Psoas muscle (tissue), 8 donors: Measurements from ENCODE around the gene ZFP2. TPM values are rescaled to one million over a fixed set of nuclear protein-coding genes. Genes with fewer than 3 reads are reported as not detected.
A peak's percentile ranks its signal among the peaks of the same experiment; 100 is the strongest.

Experiments used
- ATAC-seq, 4 donors: fragments of 200-7000 bp; cut with Tn5 transposase; one replicate each; pipeline ENCODE4 v1.9.1; 2020; ENCODE audit warnings: moderate library complexity in 3 of 4, mild to moderate bottlenecking in 2 of 4
- DNase-seq, 2 donors: peaks; one replicate each; pipeline ENCODE4 v3.0.0-alpha.2; 2020
- H3K27ac ChIP-seq: fragments of 200-600 bp; one replicate; pipeline ENCODE4 v1.8.0; 2022
- H3K27me3 ChIP-seq, 3 donors: fragments of 200-600 bp in 1 of 3; one replicate each; pipeline versions ENCODE4 v1.6.1 to v1.8.0; 2013 to 2022; ENCODE audit warnings: low read length in 2 of 3, mild to moderate bottlenecking in 2 of 3, moderate library complexity in 1 of 3; ENCODE audit not compliant: insufficient read depth in 3 of 3
- H3K36me3 ChIP-seq, 2 donors: fragments of 200-600 bp in 1 of 2; one replicate each; pipeline versions ENCODE4 v1.6.1 to v1.8.0; 2013 to 2022; ENCODE audit warnings: low read depth in 1 of 2, mild to moderate bottlenecking in 1 of 2, moderate library complexity in 1 of 2; ENCODE audit not compliant: insufficient read depth in 1 of 2
- H3K4me1 ChIP-seq: fragments of 200-600 bp; one replicate; pipeline ENCODE4 v1.8.0; 2022
- H3K4me3 ChIP-seq: fragments of 200-600 bp; one replicate; pipeline ENCODE4 v1.8.0; 2022; ENCODE audit warnings: mild to moderate bottlenecking
- H3K9me3 ChIP-seq: fragments of 200-600 bp; one replicate; pipeline ENCODE4 v1.8.0; 2022
- WGBS, 3 donors: extraction: QIAGEN DNeasy Blood & Tissue Kit; methylation state at CpG; one replicate each; pipeline versions ENCODE4 v1.1.6 to v1.1.7; 2013; 5-methylcytosine and 5-hydroxymethylcytosine counted together
- intact Hi-C, 2 donors: fragments of 100-400 bp; cut with DNase I; formaldehyde crosslinking; loops; one replicate each; pipeline versions ENCODE4 v1.11.0 to v1.14.2; 2022
- polyA plus RNA-seq, 3 donors: library from polyadenylated mRNA; stranded (reverse); fragments of 200-250 nt; gene quantifications; one replicate each; pipeline ENCODE4 v1.2.3, GENCODE V29; 2013
- total RNA-seq, 4 donors: library from RNA; stranded (reverse); fragmentation: NEBNext Ultra II Directional in 2 of 4; extraction: Animal tissue kit (Norgen Biotek cat#: 25700) in 2 of 4; gene quantifications; one replicate each; pipeline versions ENCODE4 v1.2.1 to v1.2.4, GENCODE V29; 2021 to 2023
- TF ChIP-seq, protein P1 (sequence below): fragments of 200-600 bp; IDR thresholded peaks from one replicate; pipeline ENCODE4 v1.8.0; 2022; ENCODE audit warnings: antibody characterized with exemption
- donor health status: healthy with polysubstance abuse.
- donor health status: DM: no; HTN: no; CAD: no; lungs with moderate emphysema.
- donor health status: Bipolar disorder and iron deficiency.
- donor health status: healthy.
- donor health status: DM: yes; HTN: yes; CAD: no.
- donor health status: DM: no; HTN: no; CAD: no.
- donor health status: DM: no; HTN: no; CAD: no.
- donor health status: DM: yes; HTN: yes; CAD: no.

Gene ZFP2
- total and polyA plus RNA-seq, 7 donors: 0.48 to 4.4 (median 1.2) TPM

- ATAC-seq (peak in 2 of 4 donors; percentile 45 to 65), DNase-seq (no peak)
- peaks cover 5% of the 10 kb centered on the region for H3K9me3 ChIP-seq
- H3K4me3 ChIP-seq: no peak overlapping the region
- no peak overlapping the region for H3K27ac ChIP-seq
- intact Hi-C loops: no loop called here
- no peaks in the 10 kb centered on the region for H3K4me1 ChIP-seq
- TF ChIP-seq, protein P1, sequence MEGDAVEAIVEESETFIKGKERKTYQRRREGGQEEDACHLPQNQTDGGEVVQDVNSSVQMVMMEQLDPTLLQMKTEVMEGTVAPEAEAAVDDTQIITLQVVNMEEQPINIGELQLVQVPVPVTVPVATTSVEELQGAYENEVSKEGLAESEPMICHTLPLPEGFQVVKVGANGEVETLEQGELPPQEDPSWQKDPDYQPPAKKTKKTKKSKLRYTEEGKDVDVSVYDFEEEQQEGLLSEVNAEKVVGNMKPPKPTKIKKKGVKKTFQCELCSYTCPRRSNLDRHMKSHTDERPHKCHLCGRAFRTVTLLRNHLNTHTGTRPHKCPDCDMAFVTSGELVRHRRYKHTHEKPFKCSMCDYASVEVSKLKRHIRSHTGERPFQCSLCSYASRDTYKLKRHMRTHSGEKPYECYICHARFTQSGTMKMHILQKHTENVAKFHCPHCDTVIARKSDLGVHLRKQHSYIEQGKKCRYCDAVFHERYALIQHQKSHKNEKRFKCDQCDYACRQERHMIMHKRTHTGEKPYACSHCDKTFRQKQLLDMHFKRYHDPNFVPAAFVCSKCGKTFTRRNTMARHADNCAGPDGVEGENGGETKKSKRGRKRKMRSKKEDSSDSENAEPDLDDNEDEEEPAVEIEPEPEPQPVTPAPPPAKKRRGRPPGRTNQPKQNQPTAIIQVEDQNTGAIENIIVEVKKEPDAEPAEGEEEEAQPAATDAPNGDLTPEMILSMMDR: no peak
- peaks cover 0 to 15% of the 10 kb centered on the region in 2 donors for H3K36me3 ChIP-seq
- WGBS, 3 donors: 62 to 98% (median 82%) methylated on average over 3 of the region's 3 CpGs
- no peaks in the 10 kb centered on the region for H3K27me3 ChIP-seq
Observed at GRCh38 chr5:178902849-178903248, 7.1 kb downstream of the ZFP2 start.

- H3K9me3 ChIP-seq: peaks cover 89% of the 10 kb centered on the region
- TF ChIP-seq, protein P1: no peak
- no peak overlapping the region for H3K27ac ChIP-seq
- peaks cover 7 to 11% of the 10 kb centered on the region in 2 donors for H3K36me3 ChIP-seq
- H3K4me3 ChIP-seq: no peak overlapping the region
- intact Hi-C loops: no loop called here
- DNase-seq: no peak
- H3K4me1 ChIP-seq: no peaks in the 10 kb centered on the region
- no peak for ATAC-seq
- H3K27me3 ChIP-seq: no peaks in the 10 kb centered on the region
- WGBS, 3 donors: 94 to 98% (median 97%) methylated on average over 11 of the region's 11 CpGs
Observed at GRCh38 chr5:178931846-178932760, 36.4 kb downstream of the ZFP2 start.

DNA sequence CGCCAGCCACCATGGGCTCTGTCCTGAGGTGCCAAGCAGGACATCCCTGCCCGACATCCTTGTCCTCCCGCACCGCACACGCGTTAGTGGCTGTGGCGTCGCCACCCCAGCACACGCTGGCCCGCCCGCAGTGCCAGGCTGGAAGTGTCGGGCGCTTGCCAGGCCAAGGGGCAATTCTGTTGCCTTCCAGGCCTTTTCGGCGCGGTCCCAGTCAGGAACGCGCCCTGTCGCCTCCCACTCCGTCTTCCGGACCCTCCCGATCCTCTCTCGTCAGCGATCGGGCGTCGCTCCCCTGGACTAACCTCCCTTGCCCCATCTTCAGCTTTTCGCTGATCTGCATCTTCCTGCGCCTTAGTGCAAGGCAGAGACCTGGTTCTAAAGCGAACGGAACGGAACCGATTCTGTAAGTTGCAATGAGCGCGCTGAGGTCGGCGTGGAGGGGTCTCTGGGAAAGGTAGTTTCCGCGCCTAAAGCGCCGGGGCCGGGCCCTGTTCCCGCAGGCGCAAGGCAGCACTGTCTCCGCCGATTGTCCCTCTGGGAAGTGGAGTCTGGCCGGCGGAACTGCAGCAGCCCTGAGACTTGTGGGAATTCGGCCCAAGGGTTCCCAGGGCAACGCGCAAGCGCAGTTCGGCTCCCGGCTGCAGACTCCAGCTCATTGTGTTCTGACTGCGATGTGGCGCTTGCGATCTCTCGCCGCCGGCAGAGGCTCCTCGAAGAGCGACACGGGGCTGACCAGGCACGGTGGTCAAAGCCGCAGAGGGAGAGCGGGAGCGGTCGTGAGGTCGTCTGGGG is 45.1 kb downstream of the ZFP2 start, which contains the start of gene ZNF454:
TSS of gene ZNF454 (plus strand) at position 630 of the 792 bp plus-strand sequence. CDS start 1,594 bp downstream, outside the sequence.
- Histone ChIP-seq H3K4me3 (peak within 1 kb of the TSS; percentile 71), H3K36me3 (no peaks in the 10 kb centered on the region), H3K9me3 (peaks cover 49% of the 10 kb centered on the region), H3K27me3 (peaks cover 0 to 7% (median 3%) of the 10 kb centered on the region in 3 donors), H3K4me1 (no peaks in the 10 kb centered on the region), H3K27ac (peak within 1 kb of the TSS; percentile 43)
- DNase-seq: peak; percentile 86 to 91
- intact Hi-C loops: no loop called here
- peak; percentile 83 to 95 (median 89) for ATAC-seq
- 1% methylated on average over 67 to 69 of the region's 69 CpGs for WGBS, 3 donors
- TF ChIP-seq, protein P1: no peak

GRCh38 chr5:178941361-178941760 is 45.6 kb downstream of the ZFP2 start:
- no peak overlapping the region for H3K27ac ChIP-seq
- TF ChIP-seq, protein P1: no peak
- ATAC-seq (peak in 1 of 4 donors; percentile 8), DNase-seq (peak in 1 of 2 donors; percentile 18)
- WGBS, 3 donors: 1 to 2% (median 2%) methylated on average over 22 to 23 of the region's 23 CpGs
- no peaks in the 10 kb centered on the region for H3K4me1 ChIP-seq
- peaks cover 0 to 7% (median 3%) of the 10 kb centered on the region in 3 donors for H3K27me3 ChIP-seq
- H3K36me3 ChIP-seq: peaks cover 0 to 1% of the 10 kb centered on the region in 2 donors
- intact Hi-C loops: no loop called here
- H3K9me3 ChIP-seq: peaks cover 45% of the 10 kb centered on the region
- H3K4me3 ChIP-seq: peak overlapping the region; percentile 71
